Caco-2 (cell line): ENCODE measurements around the gene TPK1. TPM values are rescaled to one million over a fixed set of nuclear protein-coding genes. Genes with fewer than 3 reads are reported as not detected.

Source experiments
- BruUV-seq: library from RNA; stranded (reverse); fragments of 400-500 nt; replicated peaks from 2 replicates; lab custom pipeline; 2021; lab: Mats Ljungman, UMichigan
- CTCF ChIA-PET: fragments of 300-600 bp; sonication (Branson Sonifier 250); formaldehyde crosslinking; loops from one replicate; lab custom pipeline; 2022; ENCODE audit warnings: antibody characterized with exemption; lab: Charles Lee
- POLR2A ChIA-PET: fragments of 300-600 bp; sonication (Branson Sonifier 250); formaldehyde crosslinking; loops from one replicate; lab custom pipeline; 2022; ENCODE audit warnings: antibody characterized with exemption; lab: Charles Lee
- DNase-seq, 2 experiments: peaks; one replicate each; pipeline versions ENCODE4 v3.0.0 to v3.0.0-alpha.2; 2020 to 2022
- H3K27me3 ChIP-seq: replicated peaks from 2 replicates; pipeline ENCODE4 v1.6.0; 2011; ENCODE audit warnings: low read length; ENCODE audit not compliant: control insufficient read depth, insufficient read depth
- H3K36me3 ChIP-seq: 2 replicates; pipeline ENCODE4 v1.5.1; 2011; ENCODE audit warnings: low read length; ENCODE audit not compliant: control insufficient read depth, insufficient read depth
- H3K4me1 ChIP-seq: fragments of 250-450 bp; sonication (Bioruptor Pico); 2 replicates; pipeline ENCODE4 v1.5.1; 2020; ENCODE audit warnings: mild to moderate bottlenecking
- H3K4me3 ChIP-seq: 2 replicates; pipeline ENCODE4 v1.5.1; 2011; ENCODE audit warnings: low read depth, mild to moderate bottlenecking, control low read depth, low read length
- H3K9me3 ChIP-seq: fragments of 250-450 bp; sonication (Bioruptor Pico); 2 replicates; pipeline ENCODE4 v1.5.1; 2020; ENCODE audit warnings: mild to moderate bottlenecking, moderate library complexity
- H3K27ac Mint-ChIP-seq: one replicate; pipeline ENCODE4 v1.8.0; 2022; ENCODE audit warnings: mixed read lengths; ENCODE audit not compliant: unreplicated experiment
- H3K27me3 Mint-ChIP-seq: one replicate; pipeline ENCODE4 v1.8.0; 2022; ENCODE audit warnings: mixed read lengths; ENCODE audit not compliant: insufficient read depth, unreplicated experiment
- H3K36me3 Mint-ChIP-seq: one replicate; pipeline ENCODE4 v1.8.0; 2022; ENCODE audit warnings: mild to moderate bottlenecking, mixed read lengths; ENCODE audit not compliant: insufficient read depth, unreplicated experiment
- H3K4me1 Mint-ChIP-seq: one replicate; pipeline ENCODE4 v1.8.0; 2022; ENCODE audit warnings: low read depth, mixed read lengths; ENCODE audit not compliant: unreplicated experiment
- H3K4me3 Mint-ChIP-seq: one replicate; pipeline ENCODE4 v1.8.0; 2022; ENCODE audit warnings: mild to moderate bottlenecking, moderate library complexity, mixed read lengths; ENCODE audit not compliant: unreplicated experiment
- H3K9me3 Mint-ChIP-seq: one replicate; pipeline ENCODE4 v1.8.0; 2022; ENCODE audit warnings: mixed read lengths; ENCODE audit not compliant: unreplicated experiment
- intact Hi-C: fragments of 100-400 bp; cut with micrococcal nuclease; formaldehyde crosslinking; loops from one replicate; pipeline ENCODE4 v1.10.0; 2022; ENCODE audit not compliant: unreplicated experiment
- total RNA-seq: library from RNA; stranded (reverse); gene quantifications from 2 replicates; pipeline ENCODE4 v1.2.3, GENCODE V29; 2022
- TF ChIP-seq, protein P1 (sequence below), 2 experiments: fragments of 200-600 bp in 1 of 2; IDR thresholded peaks; 1 replicate in 1 of 2; 2 replicates in 1 of 2; pipeline versions ENCODE4 v1.5.1 to v1.8.0; 2011 to 2022; ENCODE audit warnings: antibody characterized with exemption in 1 of 2, control low read depth in 1 of 2, inconsistent platforms in 1 of 2, low read depth in 1 of 2, low read length in 1 of 2, mild to moderate bottlenecking in 1 of 2, moderate library complexity in 1 of 2; ENCODE audit not compliant: insufficient read depth in 1 of 2, severe bottlenecking in 1 of 2, unreplicated experiment in 1 of 2

TPK1 gene
- total RNA-seq, 1 experiment from 2014 or later = 86.6 TPM

DNA sequence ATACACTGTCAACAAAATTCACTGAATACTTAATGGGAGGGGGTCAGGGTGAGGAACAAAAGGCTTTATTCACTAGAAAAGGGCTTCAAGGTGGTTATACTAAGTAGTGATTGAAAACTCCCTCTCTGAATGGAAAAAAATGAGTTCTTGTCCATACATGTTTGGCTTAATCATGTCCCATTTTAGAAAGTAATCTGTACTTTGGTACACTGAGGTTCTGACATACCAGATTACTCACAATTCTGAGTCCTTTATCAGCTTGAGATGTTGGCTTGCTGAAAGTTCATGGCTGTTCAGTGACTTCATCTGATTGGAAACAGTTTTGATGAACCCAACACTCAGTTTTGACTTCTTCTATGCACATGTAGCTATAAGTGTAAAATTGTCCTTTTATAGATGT is 419.5 kb downstream of the TPK1 start:
- H3K4me1 Mint-ChIP-seq = no peaks in the 10 kb centered on the region

DNA sequence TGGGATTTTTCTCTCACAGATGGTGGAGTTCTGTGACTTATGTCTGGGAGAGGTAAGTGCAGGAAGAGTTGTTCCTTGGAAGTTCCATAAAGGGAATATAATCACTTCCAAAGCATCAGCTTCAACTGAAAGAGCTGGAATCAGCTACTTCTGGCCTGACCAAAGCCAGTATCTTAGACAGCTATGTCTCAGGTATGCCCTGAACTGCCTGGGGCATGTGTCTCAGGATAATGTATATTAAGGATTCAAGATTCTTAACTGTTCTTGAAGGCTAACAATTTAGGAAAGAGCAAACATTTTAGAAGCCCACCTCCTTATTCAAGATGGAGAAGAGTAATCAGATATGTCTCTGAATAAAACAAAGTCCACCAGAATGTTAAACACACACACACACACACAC is 420.0 kb downstream of the TPK1 start:
- no peak overlapping the region for H3K27ac Mint-ChIP-seq
- no TSS peak for BruUV-seq

More for the DNA sequence above, 419.5 kb downstream of the TPK1 start:
- no peak for DNase-seq
- H3K27me3 Mint-ChIP-seq = peaks cover 13% of the 10 kb centered on the region
- H3K27ac Mint-ChIP-seq = no peak overlapping the region
- Histone ChIP-seq H3K4me1 (0 out of 2 replicates have a peak, but pooled peaks cover 4% of the 10 kb centered on the region), H3K36me3 (no peaks in the 10 kb centered on the region), H3K9me3 (0 out of 2 replicates have a peak, but pooled peaks cover 4% of the 10 kb centered on the region), H3K4me3 (no peak overlapping the region), H3K27me3 (no peaks in the 10 kb centered on the region)
- H3K9me3 Mint-ChIP-seq = peaks cover 10% of the 10 kb centered on the region
- no peak overlapping the region for H3K4me3 Mint-ChIP-seq
- no peaks in the 10 kb centered on the region for H3K36me3 Mint-ChIP-seq
- POLR2A ChIA-PET = no interaction called here
- TF ChIP-seq, protein P1, sequence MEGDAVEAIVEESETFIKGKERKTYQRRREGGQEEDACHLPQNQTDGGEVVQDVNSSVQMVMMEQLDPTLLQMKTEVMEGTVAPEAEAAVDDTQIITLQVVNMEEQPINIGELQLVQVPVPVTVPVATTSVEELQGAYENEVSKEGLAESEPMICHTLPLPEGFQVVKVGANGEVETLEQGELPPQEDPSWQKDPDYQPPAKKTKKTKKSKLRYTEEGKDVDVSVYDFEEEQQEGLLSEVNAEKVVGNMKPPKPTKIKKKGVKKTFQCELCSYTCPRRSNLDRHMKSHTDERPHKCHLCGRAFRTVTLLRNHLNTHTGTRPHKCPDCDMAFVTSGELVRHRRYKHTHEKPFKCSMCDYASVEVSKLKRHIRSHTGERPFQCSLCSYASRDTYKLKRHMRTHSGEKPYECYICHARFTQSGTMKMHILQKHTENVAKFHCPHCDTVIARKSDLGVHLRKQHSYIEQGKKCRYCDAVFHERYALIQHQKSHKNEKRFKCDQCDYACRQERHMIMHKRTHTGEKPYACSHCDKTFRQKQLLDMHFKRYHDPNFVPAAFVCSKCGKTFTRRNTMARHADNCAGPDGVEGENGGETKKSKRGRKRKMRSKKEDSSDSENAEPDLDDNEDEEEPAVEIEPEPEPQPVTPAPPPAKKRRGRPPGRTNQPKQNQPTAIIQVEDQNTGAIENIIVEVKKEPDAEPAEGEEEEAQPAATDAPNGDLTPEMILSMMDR (IDR thresholded peaks at IDR 0.05; ENCODE audit: insufficient read depth in 1 of 2, low read depth in 1 of 2, low read length in 1 of 2, severe bottlenecking in 1 of 2, unreplicated experiment in 1 of 2) = no peak
- CTCF ChIA-PET = no interaction called here
- intact Hi-C loops = no loop called here
- no TSS peak for BruUV-seq

DNA sequence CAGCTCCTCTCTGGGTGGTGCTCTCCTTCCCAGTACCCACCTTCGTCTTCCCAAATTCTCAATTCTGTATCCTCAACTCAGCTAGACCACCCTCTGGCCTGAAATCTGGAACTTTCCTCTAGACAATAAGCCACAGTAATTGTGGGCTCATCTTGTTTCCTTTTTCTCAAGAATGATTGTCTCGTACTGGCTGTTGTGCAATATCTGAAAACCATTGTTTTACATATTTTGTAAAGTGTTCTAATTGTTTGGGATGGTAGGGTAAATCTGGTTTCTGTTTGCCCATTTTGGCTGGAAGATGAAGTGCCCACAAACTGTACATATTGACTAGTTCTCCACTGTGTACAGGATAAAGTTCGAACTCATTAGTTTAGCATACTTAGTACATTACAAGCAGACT is 421.0 kb downstream of the TPK1 start:
- Mint-ChIP-seq H3K4me1 (no peaks in the 10 kb centered on the region), H3K27me3 (peaks cover 13% of the 10 kb centered on the region), H3K4me3 (no peak overlapping the region), H3K36me3 (no peaks in the 10 kb centered on the region), H3K27ac (no peak overlapping the region), H3K9me3 (peaks cover 9% of the 10 kb centered on the region)
- POLR2A ChIA-PET = no interaction called here
- 0 out of 2 replicates have a peak, but pooled peaks cover 4% of the 10 kb centered on the region for H3K9me3 ChIP-seq
- TF ChIP-seq, protein P1 (IDR thresholded peaks at IDR 0.05; ENCODE audit: insufficient read depth in 1 of 2, low read depth in 1 of 2, low read length in 1 of 2, severe bottlenecking in 1 of 2, unreplicated experiment in 1 of 2) = no peak
- intact Hi-C loops = no loop called here
- BruUV-seq = no TSS peak
- CTCF ChIA-PET = no interaction called here
- no peak overlapping the region for H3K4me3 ChIP-seq
- H3K27me3 ChIP-seq = no peaks in the 10 kb centered on the region
- DNase-seq = no peak
- no peaks in the 10 kb centered on the region for H3K36me3 ChIP-seq
- 0 out of 2 replicates have a peak, but pooled peaks cover 4% of the 10 kb centered on the region for H3K4me1 ChIP-seq

More for the DNA sequence above, 420.0 kb downstream of the TPK1 start:
- Mint-ChIP-seq H3K36me3 (no peaks in the 10 kb centered on the region), H3K4me1 (no peaks in the 10 kb centered on the region), H3K4me3 (no peak overlapping the region), H3K9me3 (peaks cover 10% of the 10 kb centered on the region), H3K27me3 (peaks cover 13% of the 10 kb centered on the region)
- CTCF ChIA-PET = no interaction called here
- POLR2A ChIA-PET = no interaction called here
- intact Hi-C loops = no loop called here
- H3K36me3 ChIP-seq = no peaks in the 10 kb centered on the region
- 0 out of 2 replicates have a peak, but pooled peaks cover 4% of the 10 kb centered on the region for H3K4me1 ChIP-seq
- H3K4me3 ChIP-seq = no peak overlapping the region
- no peaks in the 10 kb centered on the region for H3K27me3 ChIP-seq
- TF ChIP-seq, protein P1 (IDR thresholded peaks at IDR 0.05; ENCODE audit: insufficient read depth in 1 of 2, low read depth in 1 of 2, low read length in 1 of 2, severe bottlenecking in 1 of 2, unreplicated experiment in 1 of 2) = no peak
- DNase-seq = no peak
- 0 out of 2 replicates have a peak, but pooled peaks cover 4% of the 10 kb centered on the region for H3K9me3 ChIP-seq
